ENCODE measurements around the gene GBX1. TPM values are rescaled to one million over a fixed set of nuclear protein-coding genes. Genes with fewer than 3 reads are reported as not detected.

Gene GBX1
- total RNA-seq, 4 donors from 2014 or later: 2.4 TPM; not detected in 3

DNA sequence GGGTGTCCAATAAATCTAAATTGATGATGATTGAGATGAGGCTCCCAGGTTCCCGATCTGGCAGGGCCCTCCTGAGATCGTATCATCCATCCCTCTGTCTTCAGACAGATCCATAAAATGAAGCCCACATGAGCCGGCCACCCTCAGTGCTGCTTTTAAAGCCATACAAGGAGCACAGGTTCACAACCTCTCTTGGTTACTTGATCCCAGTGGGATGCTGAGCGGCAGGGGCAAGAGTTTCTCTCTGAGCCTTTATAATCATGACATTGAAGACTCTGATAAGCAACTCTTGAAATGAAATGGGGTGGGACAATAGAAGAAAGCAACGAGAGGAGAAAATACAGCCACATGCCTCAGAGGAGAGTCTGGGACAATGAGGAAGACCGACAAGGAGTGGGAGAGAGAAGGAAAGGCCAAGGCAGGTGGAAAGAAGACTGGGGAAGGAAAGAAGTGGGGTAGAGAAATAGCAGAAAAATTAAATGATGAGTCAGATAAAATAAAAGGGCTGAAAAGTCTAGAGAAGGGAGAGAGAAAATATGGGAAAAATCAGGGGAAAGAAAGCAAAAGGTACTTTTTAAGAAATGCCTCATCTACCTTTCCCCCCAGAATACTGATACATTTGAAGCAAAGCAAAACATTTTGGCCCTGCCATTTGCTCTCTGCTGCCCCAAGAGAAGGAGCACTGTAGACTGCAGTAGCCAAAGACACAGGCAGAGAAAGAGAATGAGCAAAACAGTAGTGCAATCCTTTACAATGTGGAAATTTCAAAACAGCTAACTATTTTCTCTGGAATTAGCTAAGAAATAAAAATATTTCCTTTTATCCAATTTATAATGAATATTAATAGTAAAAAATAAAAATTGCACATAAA, 14.6 kb downstream of the GBX1 start:
- DNase-seq (ENCODE audit: low spot score in 2 of 2): no peak
- no peak overlapping the region for H3K4me3 ChIP-seq (ENCODE audit: low read depth, poor library complexity, severe bottlenecking)
- intact Hi-C loops (cut with DNase I; ENCODE audit: low total_unique reads): no loop called here
- no peak for TF ChIP-seq POLR2A (IDR thresholded peaks at IDR 0.05)
- TF ChIP-seq, protein P1, sequence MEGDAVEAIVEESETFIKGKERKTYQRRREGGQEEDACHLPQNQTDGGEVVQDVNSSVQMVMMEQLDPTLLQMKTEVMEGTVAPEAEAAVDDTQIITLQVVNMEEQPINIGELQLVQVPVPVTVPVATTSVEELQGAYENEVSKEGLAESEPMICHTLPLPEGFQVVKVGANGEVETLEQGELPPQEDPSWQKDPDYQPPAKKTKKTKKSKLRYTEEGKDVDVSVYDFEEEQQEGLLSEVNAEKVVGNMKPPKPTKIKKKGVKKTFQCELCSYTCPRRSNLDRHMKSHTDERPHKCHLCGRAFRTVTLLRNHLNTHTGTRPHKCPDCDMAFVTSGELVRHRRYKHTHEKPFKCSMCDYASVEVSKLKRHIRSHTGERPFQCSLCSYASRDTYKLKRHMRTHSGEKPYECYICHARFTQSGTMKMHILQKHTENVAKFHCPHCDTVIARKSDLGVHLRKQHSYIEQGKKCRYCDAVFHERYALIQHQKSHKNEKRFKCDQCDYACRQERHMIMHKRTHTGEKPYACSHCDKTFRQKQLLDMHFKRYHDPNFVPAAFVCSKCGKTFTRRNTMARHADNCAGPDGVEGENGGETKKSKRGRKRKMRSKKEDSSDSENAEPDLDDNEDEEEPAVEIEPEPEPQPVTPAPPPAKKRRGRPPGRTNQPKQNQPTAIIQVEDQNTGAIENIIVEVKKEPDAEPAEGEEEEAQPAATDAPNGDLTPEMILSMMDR (IDR thresholded peaks at IDR 0.05): no peak
- 57 to 72% methylated on average over 6 of the region's 6 CpGs for WGBS, 2 donors

DNA sequence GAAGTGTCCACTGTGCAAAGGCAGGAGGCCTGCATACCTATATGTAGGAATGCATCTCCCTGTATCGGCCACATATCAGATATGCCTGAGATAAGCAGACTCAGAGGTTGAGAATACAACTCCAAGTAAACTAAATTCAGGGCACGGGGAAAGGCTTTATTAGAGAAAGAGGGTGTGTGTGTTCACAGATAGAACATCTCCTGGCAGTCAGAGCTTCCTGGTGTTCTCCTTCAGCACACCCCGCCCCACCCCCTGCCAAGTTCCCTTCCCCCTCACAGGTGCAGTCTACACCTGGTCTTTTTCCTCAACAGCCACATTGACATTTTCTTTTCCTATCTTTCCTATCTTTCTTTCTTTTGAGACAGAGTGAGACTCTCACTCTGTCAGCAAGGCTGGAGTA, 17.1 kb downstream of the GBX1 start:
- TF ChIP-seq POLR2A (IDR thresholded peaks at IDR 0.05): no peak
- TF ChIP-seq, protein P1 (IDR thresholded peaks at IDR 0.05): no peak
- 53 to 55% methylated on average over 3 of the region's 3 CpGs for WGBS, 2 donors
- H3K4me3 ChIP-seq (ENCODE audit: low read depth, poor library complexity, severe bottlenecking): no peak overlapping the region
- no peak for DNase-seq (ENCODE audit: low spot score in 2 of 2)
- intact Hi-C loops (cut with DNase I; ENCODE audit: low total_unique reads): no loop called here

DNA sequence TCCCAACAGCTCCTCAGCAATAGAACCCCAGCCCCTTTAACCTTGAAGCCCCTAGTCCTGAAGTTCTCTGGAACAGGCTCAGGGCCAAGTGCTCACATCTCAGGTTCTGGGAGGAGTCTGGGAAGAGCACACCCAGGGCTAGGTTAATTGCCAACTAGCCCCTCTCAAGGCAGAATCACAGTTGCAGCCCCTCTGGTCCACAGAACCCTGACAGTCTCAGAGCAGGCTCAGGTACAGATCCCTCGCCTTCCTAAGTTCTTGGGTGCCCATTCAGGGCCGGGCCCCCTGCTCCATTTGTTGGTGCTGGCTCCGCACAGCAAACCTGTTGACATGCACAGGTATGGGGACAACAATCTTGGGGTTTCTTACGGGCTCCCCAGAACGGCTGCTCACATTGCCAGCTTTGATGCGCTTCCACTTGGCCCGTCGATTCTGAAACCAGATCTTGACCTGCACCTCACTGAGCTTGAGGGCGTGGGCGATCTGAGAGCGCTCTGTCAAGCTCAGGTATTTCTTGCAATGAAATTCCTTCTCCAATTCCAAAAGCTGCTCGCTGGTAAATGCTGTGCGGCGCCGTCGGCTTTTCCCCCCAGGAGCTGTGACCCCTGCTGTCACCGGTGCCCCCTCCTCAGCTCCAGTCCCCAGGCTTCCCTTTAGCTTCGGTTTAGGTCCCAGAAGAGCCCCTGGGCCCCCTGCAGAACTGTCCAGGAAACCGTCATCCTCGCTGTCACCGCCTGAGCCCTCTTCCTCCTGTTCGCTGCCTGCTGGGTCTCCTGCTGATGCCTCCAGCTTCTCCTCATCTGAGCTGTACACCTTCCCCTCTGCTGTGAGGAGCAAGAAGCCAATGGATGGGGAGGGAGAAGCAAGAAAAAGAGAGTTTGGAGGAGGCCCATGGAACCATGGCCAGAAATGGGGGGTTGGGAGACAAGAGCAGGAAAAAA, 18.9 kb downstream of the GBX1 start:
- no peak overlapping the region for H3K4me3 ChIP-seq (ENCODE audit: low read depth, poor library complexity, severe bottlenecking)
- 52 to 58% methylated on average over 20 to 22 of the region's 22 CpGs for WGBS, 2 donors
- no peak for DNase-seq (ENCODE audit: low spot score in 2 of 2)
- TF ChIP-seq, protein P1 (IDR thresholded peaks at IDR 0.05): no peak
- TF ChIP-seq POLR2A (IDR thresholded peaks at IDR 0.05): no peak
- intact Hi-C loops (cut with DNase I; ENCODE audit: low total_unique reads): no loop called here

DNA sequence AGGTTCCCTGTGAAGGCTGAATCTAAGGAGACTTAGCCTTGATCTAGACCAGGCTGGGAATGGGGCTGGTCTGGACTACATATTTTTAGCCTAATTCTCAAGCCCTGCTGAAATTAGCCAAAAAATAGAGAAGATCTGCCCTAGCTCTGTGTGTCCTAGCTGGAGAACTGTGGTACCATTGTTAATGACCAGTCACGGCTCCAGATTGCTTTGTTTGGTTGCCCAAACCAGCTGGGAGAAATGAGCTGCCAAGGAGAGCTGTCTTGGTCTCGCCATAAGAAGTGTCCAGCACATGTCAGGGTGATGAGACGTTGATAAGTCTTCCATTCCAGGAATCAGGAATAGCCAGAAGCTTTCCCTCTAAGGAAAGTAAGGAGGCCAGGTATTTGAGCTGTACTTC, 20.7 kb downstream of the GBX1 start:
- intact Hi-C loops (cut with DNase I; ENCODE audit: low total_unique reads): no loop called here
- 56 to 67% methylated on average over 3 of the region's 3 CpGs for WGBS, 2 donors
- TF ChIP-seq, protein P1 (IDR thresholded peaks at IDR 0.05): no peak
- TF ChIP-seq POLR2A (IDR thresholded peaks at IDR 0.05): no peak

DNA sequence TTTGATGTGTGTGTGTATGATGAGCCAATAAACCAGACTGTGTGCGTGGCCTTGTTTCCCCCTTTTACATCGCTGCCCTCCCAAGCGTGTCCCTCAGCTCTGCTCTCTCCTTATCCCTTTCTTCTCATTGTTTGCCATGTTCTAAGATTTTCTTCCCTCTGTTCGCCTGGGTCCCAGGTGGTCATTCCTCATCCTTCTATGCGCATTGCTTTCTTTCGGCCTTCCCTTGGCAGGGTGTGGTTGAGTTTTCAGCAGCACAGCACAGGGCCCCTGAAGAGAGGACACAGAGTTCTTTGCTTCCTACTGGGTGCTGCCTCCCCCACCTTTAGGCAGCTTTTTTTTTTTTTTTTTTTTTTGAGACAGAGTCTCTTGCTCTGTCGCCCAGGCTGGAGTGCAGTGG, 23.1 kb downstream of the GBX1 start:
- intact Hi-C loops (cut with DNase I; ENCODE audit: low total_unique reads): no loop called here
- H3K4me3 ChIP-seq (ENCODE audit: low read depth, poor library complexity, severe bottlenecking): no peak overlapping the region
- 97% methylated on average over 7 of the region's 7 CpGs for WGBS, 2 donors
- peak in 1 of 2 donors; percentile 62 for DNase-seq (ENCODE audit: low spot score in 2 of 2)
- TF ChIP-seq POLR2A (IDR thresholded peaks at IDR 0.05): no peak
- TF ChIP-seq, protein P1 (IDR thresholded peaks at IDR 0.05): no peak

More for the DNA sequence above, 20.7 kb downstream of the GBX1 start:
- no peak overlapping the region for H3K4me3 ChIP-seq (ENCODE audit: low read depth, poor library complexity, severe bottlenecking)
- DNase-seq (ENCODE audit: low spot score in 2 of 2): no peak
